Measurements from ENCODE around the gene FBXL22.

- TF ChIP-seq CTCF (IDR thresholded peaks at IDR 0.05; ENCODE audit: poor library complexity) (no peak), EZH2 (IDR thresholded peaks at IDR 0.05; ENCODE audit: borderline replicate concordance) (no peak), EZH2phosphoT487 (IDR thresholded peaks at IDR 0.05; ENCODE audit: low read depth, severe bottlenecking, unreplicated experiment) (no peak)
Measured at GRCh38 chr15:63602595-63602994, 5.4 kb downstream of the FBXL22 start.
